ENCODE measurements around the gene EFNB1.
"Not testable (repeated sequence)": the region's sequence is repeated elsewhere in the genome, so short reads cannot be mapped to it uniquely, and the experiment has no call there.

EFNB1 gene

DNA sequence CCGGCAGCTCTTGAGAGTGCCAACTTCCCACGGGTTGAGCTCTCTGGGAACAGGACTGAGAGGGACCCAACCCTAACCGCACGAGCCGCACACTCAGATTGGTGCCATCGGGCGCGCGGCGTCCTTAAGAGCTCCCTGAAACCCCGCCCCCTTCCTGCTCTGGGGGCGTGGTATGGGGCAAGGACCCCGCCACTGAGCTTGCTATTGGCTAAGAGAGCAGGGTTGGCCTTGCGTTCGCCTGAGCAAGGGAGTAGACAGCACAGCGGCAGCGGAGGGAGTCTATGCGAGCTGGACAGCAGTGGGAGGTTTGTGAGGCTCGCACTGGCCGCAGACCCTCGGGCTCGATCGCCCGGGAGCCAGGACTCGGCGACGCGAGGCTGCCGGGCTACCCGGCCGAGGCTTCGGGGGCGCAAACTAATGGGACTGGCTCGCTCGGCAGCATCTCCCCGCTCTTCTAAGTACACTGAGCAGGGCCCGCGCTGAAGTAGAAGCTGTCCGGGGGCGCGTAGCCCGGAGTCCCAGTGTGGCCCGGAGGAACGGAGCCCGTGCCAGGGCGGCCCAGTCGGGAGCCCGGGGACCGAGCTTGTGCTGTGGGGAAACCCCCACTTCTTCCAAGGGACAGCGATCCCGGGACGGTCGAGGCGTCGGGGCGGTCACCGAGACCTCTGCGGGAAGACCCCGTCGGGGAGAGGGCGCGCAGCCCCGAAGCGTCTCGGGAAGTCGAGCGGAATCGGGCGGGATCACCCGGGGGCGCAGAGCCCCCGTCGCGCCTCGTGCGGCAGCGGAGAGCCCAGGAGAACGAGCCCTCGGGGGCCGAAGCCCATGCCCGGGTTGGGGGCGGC lies at the start of gene EFNB1:
TSS of gene EFNB1 (plus strand) at position 282 of the 842 bp plus-strand sequence. CDS start 756 bp downstream, outside the sequence.
- DNase-seq (ENCODE audit: low read depth, low spot score), result no peak

GRCh38 chrX:68781295-68781694 lies 47.5 kb upstream of the EFNB1 start:
- not testable (repeated sequence) for DNase-seq (ENCODE audit: low read depth, low spot score)

DNA sequence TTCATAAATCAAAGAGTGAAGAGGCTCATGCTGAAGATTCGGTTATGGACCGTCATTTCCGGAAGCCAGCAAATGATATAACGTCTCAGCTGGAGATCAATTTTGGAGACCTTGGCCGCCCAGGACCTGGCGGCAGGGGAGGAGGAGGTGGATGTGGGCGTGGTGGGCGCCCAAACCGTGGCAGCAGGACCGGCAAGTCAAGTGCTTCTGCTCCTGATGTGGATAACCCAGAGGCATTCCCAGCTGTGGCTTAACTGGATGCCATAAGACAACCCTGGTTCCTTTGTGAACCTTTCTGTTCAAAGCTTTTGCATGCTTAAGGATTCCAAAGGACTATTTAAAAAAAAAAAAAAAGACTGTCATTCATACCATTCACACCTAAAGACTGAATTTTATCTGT lies 44.0 kb upstream of the EFNB1 start:
- DNase-seq (ENCODE audit: low read depth, low spot score), result no peak

- not testable (repeated sequence) for DNase-seq (ENCODE audit: low read depth, low spot score)
These were observed 42.2 kb upstream of the EFNB1 start for GRCh38 chrX:68786581-68786980.

GRCh38 chrX:68789966-68790365 lies 38.9 kb upstream of the EFNB1 start:
- no peak for DNase-seq (ENCODE audit: low read depth, low spot score)

GRCh38 chrX:68792083-68792482 lies 36.7 kb upstream of the EFNB1 start:
- DNase-seq (ENCODE audit: low read depth, low spot score), result no peak

DNA sequence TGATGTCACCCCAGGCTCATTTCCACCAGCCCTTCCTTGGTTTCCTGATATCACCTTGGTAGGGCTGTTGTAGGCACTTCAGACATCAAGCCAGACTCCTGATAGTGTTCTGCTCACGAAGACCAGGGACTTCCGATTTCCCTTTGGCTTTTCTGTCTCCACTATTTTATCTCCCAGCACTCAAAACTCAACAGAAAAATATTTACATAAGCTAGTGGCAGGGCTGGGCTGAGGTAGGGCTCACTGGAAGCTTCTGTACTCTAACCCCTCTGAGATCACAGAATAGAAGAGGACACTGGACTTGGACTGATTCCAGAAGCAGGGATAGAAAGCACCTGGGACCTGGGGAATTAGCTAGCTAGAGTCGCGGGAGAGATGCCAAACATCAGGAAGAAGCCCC lies 34.4 kb upstream of the EFNB1 start:
- DNase-seq (ENCODE audit: low read depth, low spot score), result no peak

DNA sequence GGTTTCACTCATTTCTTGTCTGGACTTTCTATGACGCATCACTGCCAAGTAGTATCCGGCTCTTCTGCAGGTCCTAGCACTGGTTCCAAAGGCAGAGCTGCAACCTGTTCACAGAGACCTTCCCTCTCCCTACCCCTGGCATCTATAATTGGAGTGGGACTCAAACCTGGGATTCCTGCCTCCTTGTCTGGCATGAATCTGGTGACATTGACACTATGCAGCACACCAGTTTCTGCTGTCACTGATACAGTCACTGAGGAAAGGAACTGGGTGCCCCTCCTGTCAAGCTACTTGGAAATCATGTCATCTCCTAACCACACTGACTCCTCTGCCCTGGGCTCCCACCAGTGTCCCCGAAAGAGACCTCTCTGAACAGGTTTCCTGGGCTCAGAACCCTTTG lies 33.1 kb upstream of the EFNB1 start:
- DNase-seq (ENCODE audit: low read depth, low spot score), result no peak

DNA sequence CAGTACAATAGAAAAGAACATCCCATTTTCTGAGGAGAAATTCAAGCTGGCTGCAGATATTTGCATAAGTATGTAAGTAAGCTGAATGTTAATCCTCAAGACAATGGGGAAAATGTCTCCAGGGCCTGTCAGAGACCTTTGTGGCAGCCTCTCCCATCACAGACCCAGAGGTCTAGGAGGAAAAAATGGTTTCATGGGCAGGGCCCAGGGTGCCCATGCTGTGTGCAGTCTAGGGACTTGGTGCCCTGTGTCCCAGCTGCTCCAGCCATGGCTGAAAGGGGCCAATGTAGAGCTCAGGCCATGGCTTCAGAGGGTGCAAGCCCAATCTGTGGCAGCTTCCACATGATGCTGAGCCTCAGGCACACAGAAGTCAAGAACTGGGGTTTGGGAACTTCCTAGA lies 30.4 kb upstream of the EFNB1 start:
- not testable (repeated sequence) for DNase-seq (ENCODE audit: low read depth, low spot score)

GRCh38 chrX:68801737-68802290 lies 27.0 kb upstream of the EFNB1 start:
- no peak for DNase-seq (ENCODE audit: low read depth, low spot score)

- no peak for DNase-seq (ENCODE audit: low read depth, low spot score)
These were observed 21.0 kb upstream of the EFNB1 start for GRCh38 chrX:68807818-68808217.

- DNase-seq (ENCODE audit: low read depth, low spot score), result no peak
These were observed 20.0 kb upstream of the EFNB1 start for GRCh38 chrX:68808686-68809357.

GRCh38 chrX:68820476-68821110 lies 8.2 kb upstream of the EFNB1 start:
- no peak for DNase-seq (ENCODE audit: low read depth, low spot score)

DNA sequence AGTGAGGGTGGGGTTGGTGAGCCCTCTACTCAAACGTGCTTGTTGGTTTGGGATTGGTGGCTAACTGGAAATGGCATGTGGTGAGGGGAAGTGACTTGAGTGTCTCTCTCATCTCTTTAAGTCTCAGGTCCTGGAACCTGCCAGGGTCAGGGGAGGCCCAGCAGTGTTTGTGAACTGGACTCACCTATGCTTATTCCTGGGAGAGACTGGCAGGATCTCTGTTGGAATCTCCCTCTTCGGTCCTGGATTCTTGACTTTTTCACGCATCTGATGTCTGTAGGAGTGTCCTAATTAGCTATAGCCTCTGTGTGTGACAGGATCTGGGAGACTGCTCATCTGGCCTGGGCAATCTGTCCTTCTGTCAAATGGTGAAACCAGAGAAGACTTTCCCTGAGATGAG lies 7.2 kb upstream of the EFNB1 start:
- DNase-seq (ENCODE audit: low read depth, low spot score), result no peak

DNA sequence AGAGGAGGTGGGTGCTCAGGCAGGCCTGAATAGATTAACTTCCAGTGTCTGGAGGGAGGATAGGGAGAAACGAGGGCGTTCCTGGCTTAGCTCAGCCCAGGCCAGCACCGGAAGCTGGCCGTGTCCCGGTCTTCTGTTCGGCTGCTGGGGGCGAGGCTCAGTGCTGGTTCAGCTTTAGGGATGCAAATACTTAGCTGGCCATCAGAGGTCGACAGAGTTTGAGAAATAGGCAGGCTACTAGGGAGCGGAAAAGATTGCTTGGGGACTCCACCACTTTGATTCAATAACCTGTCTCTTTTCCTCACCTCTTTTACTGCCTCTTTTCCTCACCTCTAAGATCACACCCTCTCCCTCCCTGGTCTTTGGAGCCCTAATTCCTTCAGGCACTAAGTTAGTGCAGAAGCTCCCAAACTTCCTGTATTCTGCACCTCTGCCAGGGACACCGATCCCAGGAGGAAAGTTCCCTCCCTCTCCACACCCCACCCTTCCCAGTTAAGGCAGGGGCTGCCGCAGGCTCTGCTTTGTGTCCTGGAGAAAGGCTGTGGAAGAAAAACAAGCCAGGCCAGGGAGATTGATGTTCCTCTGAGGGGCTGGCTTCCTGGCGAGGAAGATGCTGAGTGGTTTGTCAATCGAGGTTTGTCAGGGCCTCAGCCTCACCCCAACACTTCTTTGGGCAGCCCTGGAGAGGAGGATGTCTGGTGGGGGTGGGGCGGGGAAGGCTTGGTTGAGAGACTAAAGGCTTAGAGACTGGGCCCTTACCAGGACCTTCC lies 6.0 kb upstream of the EFNB1 start:
- DNase-seq (ENCODE audit: low read depth, low spot score), result no peak

- no peak for DNase-seq (ENCODE audit: low read depth, low spot score)
These were observed 5.2 kb upstream of the EFNB1 start for GRCh38 chrX:68823413-68824151.

- DNase-seq (ENCODE audit: low read depth, low spot score), result no peak
These were observed 4.7 kb upstream of the EFNB1 start for GRCh38 chrX:68824152-68824433.

GRCh38 chrX:68824565-68825125 lies 4.2 kb upstream of the EFNB1 start:
- DNase-seq (ENCODE audit: low read depth, low spot score), result no peak

- DNase-seq (ENCODE audit: low read depth, low spot score), result no peak
These were observed 2.5 kb upstream of the EFNB1 start for GRCh38 chrX:68826113-68826980.

DNA sequence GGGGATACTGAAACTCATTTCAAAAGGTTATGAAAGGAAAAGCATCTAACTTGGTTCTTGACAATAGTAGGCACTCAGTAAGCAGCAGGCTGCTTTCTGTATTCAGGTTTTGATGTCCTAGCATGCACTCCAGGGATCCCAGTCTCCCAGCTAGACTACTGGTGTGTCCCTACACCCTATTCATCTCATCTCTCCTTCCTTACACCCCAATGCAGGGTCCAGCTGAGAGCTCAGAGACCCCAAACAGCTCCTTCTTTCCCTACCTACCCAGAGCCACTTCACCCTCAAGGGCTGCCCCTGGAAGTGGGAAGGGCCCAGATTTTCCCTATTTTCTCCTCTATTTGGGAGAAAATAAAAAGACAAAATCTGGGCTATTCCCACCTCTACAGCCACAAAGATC lies 1.6 kb upstream of the EFNB1 start:
- DNase-seq (ENCODE audit: low read depth, low spot score), result no peak

Measured in iPS DF 19.7 (cell line).